ENCODE data around the gene MAPK12.

DNA sequence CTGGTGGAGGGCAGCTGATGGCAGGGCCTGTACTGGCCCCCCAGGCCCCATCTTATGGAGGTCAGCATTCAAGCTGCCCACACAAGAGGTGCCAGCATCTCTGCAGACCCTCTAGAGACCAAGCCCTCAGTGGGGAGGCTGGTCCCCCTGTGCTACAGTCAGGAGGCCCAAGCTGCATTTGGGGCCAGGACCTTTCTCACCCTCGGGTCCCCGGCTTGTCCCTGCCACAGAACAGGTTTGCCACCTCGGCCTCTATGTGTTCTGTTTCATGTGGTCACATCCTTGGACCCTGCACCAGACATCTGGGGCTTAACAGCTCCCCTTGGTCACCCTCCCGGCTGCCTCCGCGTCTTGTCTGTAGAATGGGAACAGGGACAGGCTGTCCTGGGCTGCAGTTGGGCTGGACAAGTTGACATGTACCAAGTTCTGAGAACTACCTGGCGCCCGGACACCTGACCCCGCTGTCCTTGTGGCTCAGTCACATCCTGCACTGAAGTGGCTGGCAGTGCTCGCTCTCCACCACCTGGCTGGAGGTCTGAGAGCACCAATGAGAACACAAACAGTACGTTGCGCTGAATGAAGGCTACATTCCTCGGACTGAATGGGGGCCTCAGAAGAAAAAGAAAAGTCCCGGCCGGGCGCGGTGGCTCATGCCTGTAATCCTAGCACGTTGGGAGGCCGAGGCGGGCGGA, 48.7 kb upstream of the MAPK12 start:
- TF ChIP-seq POLR2A (IDR thresholded peaks at IDR 0.05; ENCODE audit: low read depth, low read length) (no peak), POLR2AphosphoS5 (IDR thresholded peaks at IDR 0.05; ENCODE audit: low read depth, low read length) (no peak)
